Osteoblast (primary cell): ENCODE results near the gene TTLL7. TPM values are rescaled to one million over a fixed set of nuclear protein-coding genes. Genes with fewer than 3 reads are reported as not detected.

ENCODE experiments used
- DNase-seq: peaks from one replicate; pipeline ENCODE4 v3.0.0; 2011; ENCODE audit warnings: low spot score, mixed read lengths; ENCODE audit not compliant: insufficient read length; ENCODE audit errors: missing footprints
- H2AFZ ChIP-seq: 2 replicates; pipeline ENCODE4 v1.6.0; 2011; ENCODE audit warnings: mild to moderate bottlenecking, low read length
- H3K27ac ChIP-seq: 2 replicates; pipeline ENCODE4 v1.5.1; 2011; ENCODE audit warnings: mild to moderate bottlenecking, low read depth, low read length, moderate library complexity
- H3K27me3 ChIP-seq: 2 replicates; pipeline ENCODE4 v1.6.0; 2012; ENCODE audit warnings: mild to moderate bottlenecking, control low read depth, inconsistent platforms, low read length, moderate library complexity; ENCODE audit not compliant: insufficient read depth
- H3K36me3 ChIP-seq: 2 replicates; pipeline ENCODE4 v1.5.1; 2011; ENCODE audit warnings: mild to moderate bottlenecking, low read length, control low read depth, moderate library complexity; ENCODE audit not compliant: insufficient read depth
- H3K4me1 ChIP-seq: 2 replicates; pipeline ENCODE4 v1.5.1; 2011; ENCODE audit warnings: mild to moderate bottlenecking, low read length, control low read depth, moderate library complexity; ENCODE audit not compliant: insufficient read depth
- H3K4me2 ChIP-seq: 2 replicates; pipeline ENCODE4 v1.6.0; 2011; ENCODE audit warnings: mild to moderate bottlenecking, low read length; ENCODE audit not compliant: insufficient read depth
- H3K4me3 ChIP-seq: fragments of 200-600 bp; sonication (generic); 3 replicates; pipeline ENCODE4 v1.5.1; 2012; ENCODE audit warnings: mild to moderate bottlenecking, low read length, inconsistent platforms; ENCODE audit not compliant: insufficient read depth
- H3K79me2 ChIP-seq: 2 replicates; pipeline ENCODE4 v1.6.0; 2012; ENCODE audit warnings: mild to moderate bottlenecking, low read length, control low read depth, inconsistent platforms; ENCODE audit not compliant: insufficient read depth
- H3K9me3 ChIP-seq: 2 replicates; pipeline ENCODE4 v1.5.1; 2011; ENCODE audit warnings: low read depth, low read length, control low read depth
- H4K20me1 ChIP-seq: 2 replicates; pipeline ENCODE4 v1.6.0; 2012; ENCODE audit warnings: mild to moderate bottlenecking, low read length, control low read depth; ENCODE audit not compliant: insufficient read depth
- total RNA-seq: library from RNA; depleted of rRNA; stranded (reverse); fragments of >200 nt; gene quantifications from 2 replicates; pipeline ENCODE4 v1.2.3, GENCODE V29; 2012
- TF ChIP-seq, protein P1 (sequence below): IDR thresholded peaks from 2 replicates; pipeline ENCODE4 v1.5.1; 2011; ENCODE audit warnings: mild to moderate bottlenecking, low read depth, low read length, moderate library complexity; ENCODE audit errors: extremely low read depth

TTLL7 gene
- total RNA-seq, 1 donor = 13.8 TPM

DNA sequence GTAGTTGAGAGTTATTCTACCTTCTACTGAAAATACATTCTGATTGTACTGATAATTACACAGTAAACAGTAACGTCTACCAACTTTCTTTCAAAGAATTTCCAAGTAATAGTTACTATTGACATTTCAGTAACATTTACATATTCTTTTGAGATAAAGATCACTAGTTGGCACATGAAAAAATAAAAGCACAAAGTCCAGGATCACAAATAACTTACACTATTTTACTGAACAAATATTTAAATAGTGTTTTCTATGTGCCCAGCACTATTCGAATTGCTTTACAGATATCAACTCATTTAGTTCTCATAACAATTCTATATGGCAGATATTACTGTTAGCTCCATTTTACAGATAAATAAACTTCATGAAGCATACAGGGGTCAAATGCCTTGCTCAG lies 126.4 kb downstream of the TTLL7 start:
- Histone ChIP-seq H3K4me1 (no peaks in the 10 kb centered on the region), H3K36me3 (no peaks in the 10 kb centered on the region), H3K4me2 (no peak overlapping the region), H3K9me3 (no peaks in the 10 kb centered on the region), H3K27me3 (no peaks in the 10 kb centered on the region), H2AFZ (no peak overlapping the region), H4K20me1 (no peaks in the 10 kb centered on the region), H3K4me3 (no peak overlapping the region), H3K79me2 (no peaks in the 10 kb centered on the region), H3K27ac (no peak overlapping the region)
- TF ChIP-seq, protein P1, sequence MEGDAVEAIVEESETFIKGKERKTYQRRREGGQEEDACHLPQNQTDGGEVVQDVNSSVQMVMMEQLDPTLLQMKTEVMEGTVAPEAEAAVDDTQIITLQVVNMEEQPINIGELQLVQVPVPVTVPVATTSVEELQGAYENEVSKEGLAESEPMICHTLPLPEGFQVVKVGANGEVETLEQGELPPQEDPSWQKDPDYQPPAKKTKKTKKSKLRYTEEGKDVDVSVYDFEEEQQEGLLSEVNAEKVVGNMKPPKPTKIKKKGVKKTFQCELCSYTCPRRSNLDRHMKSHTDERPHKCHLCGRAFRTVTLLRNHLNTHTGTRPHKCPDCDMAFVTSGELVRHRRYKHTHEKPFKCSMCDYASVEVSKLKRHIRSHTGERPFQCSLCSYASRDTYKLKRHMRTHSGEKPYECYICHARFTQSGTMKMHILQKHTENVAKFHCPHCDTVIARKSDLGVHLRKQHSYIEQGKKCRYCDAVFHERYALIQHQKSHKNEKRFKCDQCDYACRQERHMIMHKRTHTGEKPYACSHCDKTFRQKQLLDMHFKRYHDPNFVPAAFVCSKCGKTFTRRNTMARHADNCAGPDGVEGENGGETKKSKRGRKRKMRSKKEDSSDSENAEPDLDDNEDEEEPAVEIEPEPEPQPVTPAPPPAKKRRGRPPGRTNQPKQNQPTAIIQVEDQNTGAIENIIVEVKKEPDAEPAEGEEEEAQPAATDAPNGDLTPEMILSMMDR = no peak
- DNase-seq = no peak

- TF ChIP-seq, protein P1 = no peak
- Histone ChIP-seq H3K4me1 (peaks cover 4% of the 10 kb centered on the region), H3K27me3 (no peaks in the 10 kb centered on the region), H3K79me2 (no peaks in the 10 kb centered on the region), H3K4me3 (no peak overlapping the region), H4K20me1 (no peaks in the 10 kb centered on the region), H3K27ac (no peak overlapping the region), H3K36me3 (no peaks in the 10 kb centered on the region), H2AFZ (no peak overlapping the region), H3K9me3 (no peaks in the 10 kb centered on the region), H3K4me2 (no peak overlapping the region)
- no peak for DNase-seq
Measured at GRCh38 chr1:83864991-83865390, 133.9 kb downstream of the TTLL7 start.

DNA sequence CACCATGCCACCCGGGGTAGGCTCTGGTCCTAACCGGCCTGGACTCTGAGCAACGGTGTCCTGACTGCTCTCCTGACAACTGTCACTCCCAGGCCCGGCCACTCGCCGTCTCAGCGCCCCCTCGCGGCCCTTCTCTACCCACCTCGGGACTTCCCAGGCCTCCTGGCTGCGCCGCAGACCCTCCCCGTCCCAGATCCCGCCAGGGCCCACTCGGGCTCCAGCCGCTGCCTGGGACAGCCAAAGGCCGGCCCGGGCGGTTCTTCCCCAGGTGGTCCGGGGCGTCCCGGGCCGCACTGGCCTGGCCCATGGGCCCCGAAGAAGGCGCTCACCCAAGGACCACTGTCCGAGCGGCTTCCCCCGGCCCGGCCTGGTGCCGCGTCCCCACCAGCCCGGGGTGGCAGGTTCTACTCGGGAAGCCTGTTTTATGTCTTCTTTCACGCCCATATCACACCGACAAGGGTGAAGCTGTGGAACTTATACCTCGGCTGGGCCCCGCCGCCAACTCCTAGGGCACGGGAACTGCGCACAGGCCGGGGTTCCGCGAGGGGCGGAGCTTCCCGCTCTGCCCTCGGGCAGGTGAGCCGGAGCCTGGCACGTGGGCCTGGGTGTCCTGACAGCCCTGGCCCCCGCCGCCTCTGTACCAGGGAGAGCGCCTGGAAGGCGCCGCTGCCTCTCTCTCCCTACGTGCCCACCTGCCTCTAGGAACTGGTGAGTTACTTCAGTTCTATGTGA lies 138.3 kb downstream of the TTLL7 start:
- DNase-seq = peak; percentile 79
- Histone ChIP-seq H4K20me1 (no peaks in the 10 kb centered on the region), H3K4me1 (peaks cover 4% of the 10 kb centered on the region), H3K4me2 (peak overlapping the region; percentile 78), H3K27me3 (no peaks in the 10 kb centered on the region), H2AFZ (peak overlapping the region; percentile 56), H3K79me2 (no peaks in the 10 kb centered on the region), H3K27ac (no peak overlapping the region), H3K4me3 (peak overlapping the region; percentile 73), H3K36me3 (no peaks in the 10 kb centered on the region), H3K9me3 (no peaks in the 10 kb centered on the region)
- TF ChIP-seq, protein P1 = peak; percentile 58

DNA sequence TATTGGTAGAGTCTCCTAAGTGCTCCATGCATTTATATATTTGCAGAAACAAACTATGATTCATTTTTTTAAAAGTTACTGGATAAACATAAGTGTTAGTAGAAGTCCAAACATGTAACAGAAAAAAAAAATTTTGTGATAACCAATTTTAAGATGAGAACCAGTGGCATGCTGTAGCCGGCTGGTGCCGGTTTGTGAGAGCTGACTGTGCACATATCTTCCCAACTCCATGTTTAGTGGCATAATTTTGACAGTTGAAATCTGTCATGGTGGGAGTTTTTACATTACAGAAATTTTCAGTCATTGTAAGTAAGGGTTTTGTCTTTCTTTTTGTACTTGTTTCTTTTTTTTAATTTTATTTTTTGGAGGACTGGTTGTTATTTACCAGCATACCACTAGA lies 141.2 kb downstream of the TTLL7 start:
- H4K20me1 ChIP-seq = no peaks in the 10 kb centered on the region
- H3K27ac ChIP-seq = no peak overlapping the region
- no peaks in the 10 kb centered on the region for H3K79me2 ChIP-seq
- H3K36me3 ChIP-seq = no peaks in the 10 kb centered on the region
- TF ChIP-seq, protein P1 = no peak
- no peak overlapping the region for H3K4me3 ChIP-seq
- no peak overlapping the region for H3K4me2 ChIP-seq
- no peak overlapping the region for H2AFZ ChIP-seq
- H3K27me3 ChIP-seq = no peaks in the 10 kb centered on the region
- H3K9me3 ChIP-seq = no peaks in the 10 kb centered on the region
- peaks cover 4% of the 10 kb centered on the region for H3K4me1 ChIP-seq
- DNase-seq = no peak
